GM18526 (cell line): Measurements from ENCODE around the gene SUPT4H1.

ENCODE experiments used
- POLR2A ChIP-seq: IDR thresholded peaks from 3 replicates; pipeline ENCODE4 v1.6.1; 2011; ENCODE audit not compliant: insufficient read length; ENCODE audit errors: extremely low read depth

Gene SUPT4H1

GRCh38 chr17:58302919-58303585, 48.9 kb downstream of the SUPT4H1 start:
- TF ChIP-seq POLR2A = no peak

GRCh38 chr17:58302171-58302918, 49.7 kb downstream of the SUPT4H1 start:
- no peak for TF ChIP-seq POLR2A

DNA sequence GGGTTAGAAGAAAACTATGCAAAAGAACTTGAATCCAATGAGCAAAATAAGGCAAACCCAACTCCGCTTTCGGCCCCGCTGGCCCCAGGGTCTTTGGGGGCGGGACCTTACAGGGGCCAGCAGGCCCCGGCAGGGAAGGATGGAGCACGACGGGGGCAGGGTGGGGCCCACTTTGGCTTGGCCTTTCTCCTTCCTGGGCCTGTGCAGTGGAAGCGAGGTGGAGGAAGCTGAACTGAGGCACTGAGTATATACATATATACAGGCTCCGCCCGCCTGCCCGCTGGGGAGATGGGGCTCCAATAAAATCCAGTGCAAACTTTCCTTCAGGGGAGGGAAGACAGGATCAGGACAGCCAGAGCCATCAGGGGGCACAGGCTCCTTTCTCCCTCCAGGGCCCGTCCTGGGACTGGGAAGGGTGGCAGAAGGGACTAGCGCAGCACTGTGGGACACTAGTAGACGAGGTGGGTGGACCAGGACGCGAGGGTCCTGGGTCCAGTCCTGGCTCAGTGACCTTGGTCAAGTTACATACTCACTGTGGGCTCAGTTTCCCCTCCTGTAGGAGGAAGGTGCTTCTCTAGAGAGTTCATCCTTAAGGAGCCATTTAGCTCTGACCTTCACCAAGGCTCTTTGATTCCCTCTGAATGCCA, 50.4 kb downstream of the SUPT4H1 start:
- TF ChIP-seq POLR2A = no peak

DNA sequence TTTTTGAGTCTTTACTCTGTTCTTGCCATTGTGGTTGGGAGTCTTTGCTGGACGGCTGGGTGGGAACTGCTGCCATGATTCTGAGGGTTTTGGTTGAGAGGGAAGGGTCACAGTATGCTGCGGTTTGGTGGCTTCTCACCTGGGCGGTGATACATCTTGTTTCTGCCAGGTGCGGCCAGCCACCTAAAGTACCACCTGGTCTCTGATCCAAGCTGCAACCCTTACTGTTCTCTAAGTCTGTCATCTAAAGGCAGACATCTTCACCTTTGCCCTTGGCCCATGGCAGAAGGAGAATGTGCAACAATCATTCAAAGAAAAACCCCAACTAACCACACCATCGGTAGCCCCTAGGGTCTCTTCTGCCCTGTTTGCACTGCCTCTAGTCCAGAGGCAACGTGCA, 51.7 kb downstream of the SUPT4H1 start:
- no peak for TF ChIP-seq POLR2A
